Activated CD8-positive, alpha-beta T cell treated with anti-CD3 and anti-CD28 coated beads for 36 hours (primary cell): ENCODE data around the gene PEAR1. TPM values are rescaled to one million over a fixed set of nuclear protein-coding genes. Genes with fewer than 3 reads are reported as not detected.

Experiments used
- ATAC-seq: fragments of 200-7000 bp; cut with Tn5 transposase; one replicate; pipeline ENCODE4 v1.10.0; 2021; ENCODE audit warnings: mild to moderate bottlenecking, moderate library complexity
- CTCF ChIA-PET: fragments of 350-600 bp; sonication (Branson Sonifier 250); formaldehyde crosslinking; loops from one replicate; lab custom pipeline; 2021; ENCODE audit warnings: antibody characterized with exemption; lab: Charles Lee
- POLR2A ChIA-PET: fragments of 350-600 bp; sonication (Branson Sonifier 250); formaldehyde crosslinking; loops from one replicate; lab custom pipeline; 2021; ENCODE audit warnings: antibody characterized with exemption; lab: Charles Lee
- DNase-seq: peaks from one replicate; pipeline ENCODE4 v3.0.0-alpha.2; 2020
- H3K27ac Mint-ChIP-seq: one replicate; pipeline ENCODE4 v1.8.0; 2021; ENCODE audit warnings: mild to moderate bottlenecking, mixed read lengths
- H3K27me3 Mint-ChIP-seq: one replicate; pipeline ENCODE4 v1.8.0; 2021; ENCODE audit warnings: mixed read lengths
- H3K36me3 Mint-ChIP-seq: one replicate; pipeline ENCODE4 v1.8.0; 2021; ENCODE audit warnings: low read depth, mixed read lengths
- H3K4me1 Mint-ChIP-seq: one replicate; pipeline ENCODE4 v1.8.0; 2021; ENCODE audit warnings: low read depth, mixed read lengths
- H3K4me3 Mint-ChIP-seq: one replicate; pipeline ENCODE4 v1.8.0; 2021; ENCODE audit warnings: mild to moderate bottlenecking, moderate library complexity, mixed read lengths
- H3K9me3 Mint-ChIP-seq: one replicate; pipeline ENCODE4 v1.8.0; 2021; ENCODE audit warnings: mixed read lengths
- CTCF ChIP-seq: fragments of 200-600 bp; IDR thresholded peaks from one replicate; pipeline ENCODE4 v1.8.0; 2022; ENCODE audit warnings: antibody characterized with exemption, mild to moderate bottlenecking
- intact Hi-C: fragments of 100-400 bp; cut with micrococcal nuclease; formaldehyde crosslinking; loops from one replicate; pipeline ENCODE4 v1.10.0; 2022
- total RNA-seq, 2 experiments: library from RNA; stranded (reverse); gene quantifications; one replicate each; pipeline ENCODE4 v1.2.3, GENCODE V29; 2021

PEAR1 gene
- total RNA-seq, 2 experiments from 2014 or later = 0.07 TPM; not detected in 1

GRCh38 chr1:156901966-156902915 lies 8.7 kb downstream of the PEAR1 start:
- POLR2A ChIA-PET = interaction anchor here (0.7 kb wide), 1 partner anchor 226 kb away, joined by 3 read pairs; no protein-coding TSS in a partner anchor
- intact Hi-C loops = no loop called here
- no peak for TF ChIP-seq CTCF
- Mint-ChIP-seq H3K27me3 (peaks cover 13% of the 10 kb centered on the region), H3K4me1 (peaks cover 4% of the 10 kb centered on the region), H3K9me3 (no peaks in the 10 kb centered on the region), H3K27ac (no peak overlapping the region), H3K4me3 (no peak overlapping the region), H3K36me3 (no peaks in the 10 kb centered on the region)
- ATAC-seq (no peak), DNase-seq (no peak)
- CTCF ChIA-PET = interaction anchor here (0.7 to 1.6 kb wide), 7 partner anchors 9 to 64 kb away, joined by 3 to 5 read pairs (median 4); partner anchors contain the start of genes LRRC71 and NTRK1

DNA sequence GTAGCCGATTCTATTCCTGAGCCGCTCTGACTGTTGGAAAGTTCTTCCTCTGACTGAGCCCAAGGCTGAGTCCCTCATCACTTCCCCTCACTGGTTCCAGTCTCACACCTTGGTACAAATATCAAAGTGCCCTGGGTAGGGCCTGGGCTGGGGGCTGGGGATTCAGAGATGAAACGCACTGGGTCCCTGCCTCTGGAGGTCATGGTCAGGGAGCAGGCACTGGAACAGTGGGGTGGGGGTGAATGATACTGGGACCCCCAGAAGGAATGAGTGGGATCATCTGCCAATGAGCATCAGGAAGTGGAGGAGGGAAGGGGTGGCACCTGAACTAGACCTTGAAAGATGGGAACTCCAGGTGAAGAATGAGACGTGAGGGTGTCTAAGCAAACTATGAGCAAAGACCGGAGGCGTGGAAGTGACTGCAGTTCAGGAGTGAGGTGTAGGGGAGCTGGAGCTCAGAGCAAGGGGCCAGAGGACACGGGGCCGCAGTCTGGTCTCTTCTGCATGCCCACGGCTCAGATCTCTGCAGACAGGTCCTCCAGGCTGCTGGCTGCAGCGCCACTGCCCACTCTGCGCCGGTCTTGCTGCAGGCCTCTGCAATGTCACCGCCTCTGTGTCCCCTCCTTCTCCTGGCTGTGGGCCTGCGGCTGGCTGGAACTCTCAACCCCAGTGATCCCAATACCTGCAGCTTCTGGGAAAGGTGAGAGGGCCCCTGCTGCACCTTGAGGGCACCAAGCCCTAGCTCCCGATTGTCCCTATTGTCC lies 10.0 kb downstream of the PEAR1 start:
- ATAC-seq = no peak
- peaks cover 13% of the 10 kb centered on the region for H3K27me3 Mint-ChIP-seq
- POLR2A ChIA-PET = no interaction called here

GRCh38 chr1:156904187-156904959 lies 10.9 kb downstream of the PEAR1 start:
- intact Hi-C loops = no loop called here
- TF ChIP-seq CTCF = no peak
- no peaks in the 10 kb centered on the region for H3K36me3 Mint-ChIP-seq
- no peaks in the 10 kb centered on the region for H3K9me3 Mint-ChIP-seq
- H3K27ac Mint-ChIP-seq = no peak overlapping the region
- no peak for DNase-seq
- no peaks in the 10 kb centered on the region for H3K4me1 Mint-ChIP-seq
- ChIA-PET CTCF (no interaction called here), POLR2A (no interaction called here)
- no peak overlapping the region for H3K4me3 Mint-ChIP-seq
- ATAC-seq = no peak
- peaks cover 9% of the 10 kb centered on the region for H3K27me3 Mint-ChIP-seq

More for the DNA sequence above, 10.0 kb downstream of the PEAR1 start:
- no peak for TF ChIP-seq CTCF
- CTCF ChIA-PET = interaction anchor here (1.6 kb wide), 2 partner anchors 13 to 43 kb away, joined by 3 to 4 read pairs; partner anchors contain the start of gene NTRK1
- no peaks in the 10 kb centered on the region for H3K36me3 Mint-ChIP-seq
- no peak for DNase-seq
- H3K27ac Mint-ChIP-seq = no peak overlapping the region
- intact Hi-C loops = no loop called here
- no peaks in the 10 kb centered on the region for H3K9me3 Mint-ChIP-seq
- H3K4me1 Mint-ChIP-seq = no peaks in the 10 kb centered on the region
- H3K4me3 Mint-ChIP-seq = no peak overlapping the region

GRCh38 chr1:156905176-156905575 lies 11.7 kb downstream of the PEAR1 start:
- Mint-ChIP-seq H3K4me3 (no peak overlapping the region), H3K9me3 (no peaks in the 10 kb centered on the region), H3K4me1 (no peaks in the 10 kb centered on the region), H3K36me3 (no peaks in the 10 kb centered on the region), H3K27ac (no peak overlapping the region), H3K27me3 (peaks cover 9% of the 10 kb centered on the region)
- no peak for DNase-seq
- no peak for ATAC-seq
- no peak for TF ChIP-seq CTCF
- intact Hi-C loops = no loop called here
- ChIA-PET CTCF (no interaction called here), POLR2A (no interaction called here)
